Astrocyte of the cerebellum (primary cell): Measurements from ENCODE around the gene ACAD9.

Experiments
- DNase-seq: peaks from one replicate; pipeline ENCODE4 v3.0.0-alpha.2; 2011; ENCODE audit warnings: low read depth
- H3K4me3 ChIP-seq: 2 replicates; pipeline ENCODE4 v1.5.1; 2011; ENCODE audit warnings: mild to moderate bottlenecking, low read depth, low read length, moderate library complexity
- in situ Hi-C: cut with HindIII; loops from 2 replicates; pipeline ENCODE4 v1.10.0; 2017; ENCODE audit warnings: low sequenced_read_pairs
- TF ChIP-seq, protein P1 (sequence below): IDR thresholded peaks from 2 replicates; pipeline ENCODE4 v1.5.1; 2012; ENCODE audit warnings: low read length, low read depth, moderate library complexity, mild to moderate bottlenecking; ENCODE audit errors: missing control alignments

Gene ACAD9

DNA sequence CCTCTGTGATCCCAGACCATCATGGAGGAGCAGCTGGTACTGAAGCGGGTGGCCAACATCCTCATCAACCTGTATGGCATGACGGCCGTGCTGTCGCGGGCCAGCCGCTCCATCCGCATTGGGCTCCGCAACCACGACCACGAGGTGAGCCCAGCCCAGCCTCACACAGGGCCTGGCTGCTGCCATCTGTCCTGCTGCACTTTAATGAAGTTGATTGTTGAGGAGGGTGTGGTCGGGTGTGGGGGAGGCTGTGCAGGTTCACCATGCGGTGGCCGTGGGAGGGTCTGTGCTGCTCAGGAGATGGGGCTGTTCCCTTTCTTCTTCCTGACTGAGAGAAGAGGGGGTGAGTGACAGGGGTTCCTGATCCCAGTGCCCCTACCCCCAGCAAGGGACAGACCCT lies 30.6 kb downstream of the ACAD9 start:
- in situ Hi-C loops: no loop called here

DNA sequence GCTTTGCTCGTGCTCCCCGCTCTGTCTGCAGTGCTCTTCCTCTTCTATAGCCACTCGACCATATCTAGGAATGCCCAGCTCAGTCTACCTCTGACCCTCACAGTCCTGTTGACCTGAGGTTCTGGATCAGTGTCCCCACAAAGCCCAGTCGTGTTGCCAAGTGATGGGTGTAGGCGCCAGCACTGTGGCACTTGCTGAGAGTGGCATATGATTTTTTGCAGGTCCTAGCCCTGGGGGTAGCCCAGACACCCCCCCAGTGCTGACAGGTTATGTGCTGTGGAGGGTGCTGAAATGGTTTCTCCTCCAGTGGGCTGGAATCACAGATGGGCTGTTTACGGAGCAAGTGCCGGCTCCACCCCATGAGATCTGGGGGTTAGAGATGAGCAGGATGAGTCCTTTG lies 32.5 kb downstream of the ACAD9 start:
- in situ Hi-C loops: no loop called here
- TF ChIP-seq, protein P1, sequence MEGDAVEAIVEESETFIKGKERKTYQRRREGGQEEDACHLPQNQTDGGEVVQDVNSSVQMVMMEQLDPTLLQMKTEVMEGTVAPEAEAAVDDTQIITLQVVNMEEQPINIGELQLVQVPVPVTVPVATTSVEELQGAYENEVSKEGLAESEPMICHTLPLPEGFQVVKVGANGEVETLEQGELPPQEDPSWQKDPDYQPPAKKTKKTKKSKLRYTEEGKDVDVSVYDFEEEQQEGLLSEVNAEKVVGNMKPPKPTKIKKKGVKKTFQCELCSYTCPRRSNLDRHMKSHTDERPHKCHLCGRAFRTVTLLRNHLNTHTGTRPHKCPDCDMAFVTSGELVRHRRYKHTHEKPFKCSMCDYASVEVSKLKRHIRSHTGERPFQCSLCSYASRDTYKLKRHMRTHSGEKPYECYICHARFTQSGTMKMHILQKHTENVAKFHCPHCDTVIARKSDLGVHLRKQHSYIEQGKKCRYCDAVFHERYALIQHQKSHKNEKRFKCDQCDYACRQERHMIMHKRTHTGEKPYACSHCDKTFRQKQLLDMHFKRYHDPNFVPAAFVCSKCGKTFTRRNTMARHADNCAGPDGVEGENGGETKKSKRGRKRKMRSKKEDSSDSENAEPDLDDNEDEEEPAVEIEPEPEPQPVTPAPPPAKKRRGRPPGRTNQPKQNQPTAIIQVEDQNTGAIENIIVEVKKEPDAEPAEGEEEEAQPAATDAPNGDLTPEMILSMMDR: no peak
- no peak overlapping the region for H3K4me3 ChIP-seq
- DNase-seq: no peak

More for the DNA sequence above, 30.6 kb downstream of the ACAD9 start:
- TF ChIP-seq, protein P1: no peak
- DNase-seq: no peak
- H3K4me3 ChIP-seq: no peak overlapping the region

- in situ Hi-C loops: loop anchor here (5.0 kb wide), 1 partner anchor 82 kb away; no protein-coding TSS in a partner anchor
- TF ChIP-seq, protein P1: no peak
- DNase-seq: no peak
- H3K4me3 ChIP-seq: no peak overlapping the region
Measured at GRCh38 chr3:128914966-128915645, 35.7 kb downstream of the ACAD9 start.

GRCh38 chr3:128917291-128917690 lies 37.9 kb downstream of the ACAD9 start:
- no peak overlapping the region for H3K4me3 ChIP-seq
- DNase-seq: no peak
- TF ChIP-seq, protein P1: peak; percentile 6
- in situ Hi-C loops: loop anchor here (5.0 kb wide), 1 partner anchor 80 kb away; no protein-coding TSS in a partner anchor

GRCh38 chr3:128919988-128920387 lies 40.6 kb downstream of the ACAD9 start:
- in situ Hi-C loops: loop anchor here (5.0 kb wide), 1 partner anchor 77 kb away; no protein-coding TSS in a partner anchor
- TF ChIP-seq, protein P1: no peak
- no peak overlapping the region for H3K4me3 ChIP-seq
- no peak for DNase-seq

- in situ Hi-C loops: no loop called here
- TF ChIP-seq, protein P1: no peak
- no peak for DNase-seq
- H3K4me3 ChIP-seq: no peak overlapping the region
Measured at GRCh38 chr3:128922804-128923459, 43.5 kb downstream of the ACAD9 start.
